Measurements from ENCODE around the gene MAP7D1. TPM values are rescaled to one million over a fixed set of nuclear protein-coding genes. Genes with fewer than 3 reads are reported as not detected.
A peak's percentile ranks its signal among the peaks of the same experiment; 100 is the strongest.

The MAP7D1 gene
- total RNA-seq, 1 donor: 142 TPM

- DNase-seq (ENCODE audit: low read depth): no peak
- TF ChIP-seq CTCF (IDR thresholded peaks at IDR 0.05; ENCODE audit: insufficient read depth, low read depth, low read length): no peak
- no peak overlapping the region for H3K4me3 ChIP-seq (ENCODE audit: low read depth, low read length)
These were observed 18.8 kb downstream of the MAP7D1 start for GRCh38 chr1:36174713-36175112.

- no peak for TF ChIP-seq CTCF (IDR thresholded peaks at IDR 0.05; ENCODE audit: insufficient read depth, low read depth, low read length)
- no peak overlapping the region for H3K4me3 ChIP-seq (ENCODE audit: low read depth, low read length)
- peak; percentile 63 for DNase-seq (ENCODE audit: low read depth)
These were observed 19.5 kb downstream of the MAP7D1 start for GRCh38 chr1:36175137-36176095.

- H3K4me3 ChIP-seq (ENCODE audit: low read depth, low read length): no peak overlapping the region
- DNase-seq (ENCODE audit: low read depth): no peak
- no peak for TF ChIP-seq CTCF (IDR thresholded peaks at IDR 0.05; ENCODE audit: insufficient read depth, low read depth, low read length)
These were observed 20.4 kb downstream of the MAP7D1 start for GRCh38 chr1:36176106-36176949.

- no peak overlapping the region for H3K4me3 ChIP-seq (ENCODE audit: low read depth, low read length)
- no peak for DNase-seq (ENCODE audit: low read depth)
- TF ChIP-seq CTCF (IDR thresholded peaks at IDR 0.05; ENCODE audit: insufficient read depth, low read depth, low read length): no peak
These were observed 21.9 kb downstream of the MAP7D1 start for GRCh38 chr1:36177589-36178431.

- H3K4me3 ChIP-seq (ENCODE audit: low read depth, low read length): no peak overlapping the region
- no peak for DNase-seq (ENCODE audit: low read depth)
- TF ChIP-seq CTCF (IDR thresholded peaks at IDR 0.05; ENCODE audit: insufficient read depth, low read depth, low read length): no peak
These were observed 22.7 kb downstream of the MAP7D1 start for GRCh38 chr1:36178471-36179219.

Data from fibroblast of villous mesenchyme (primary cell).